Left colon (tissue), 2 donors: ENCODE data around the gene PRKAR1B. TPM values are rescaled to one million over a fixed set of nuclear protein-coding genes. Genes with fewer than 3 reads are reported as not detected.
"Not testable (repeated sequence)": the region's sequence is repeated elsewhere in the genome, so short reads cannot be mapped to it uniquely, and the experiment has no call there.

Source experiments
- ATAC-seq: fragments of 200-7000 bp; cut with Tn5 transposase; one replicate; pipeline ENCODE4 v1.9.1; 2020; ENCODE audit warnings: mild to moderate bottlenecking, moderate library complexity
- DNase-seq, 2 donors: peaks; one replicate each; pipeline ENCODE4 v3.0.0-alpha.2; 2020
- intact Hi-C, 2 donors: fragments of 100-400 bp; cut with DNase I in 1 of 2; cut with micrococcal nuclease in 1 of 2; formaldehyde crosslinking; loops; one replicate each; pipeline versions ENCODE4 v1.11.2 to v1.14.0; 2022; cut with DNase I, micrococcal nuclease
- total RNA-seq, 2 donors: library from RNA; stranded (reverse); fragmentation: NEBNext Ultra II Directional; extraction: Animal tissue kit (Norgen Biotek cat#: 25700); gene quantifications; one replicate each; pipeline ENCODE4 v1.2.1, GENCODE V29; 2021
- donor health status: DM: no; HTN: no; CAD: no.
- donor health status: DM: yes; HTN: yes; CAD: no.

The PRKAR1B gene
- total RNA-seq, 2 donors from 2014 or later: 26.5 to 31.0 TPM

DNA sequence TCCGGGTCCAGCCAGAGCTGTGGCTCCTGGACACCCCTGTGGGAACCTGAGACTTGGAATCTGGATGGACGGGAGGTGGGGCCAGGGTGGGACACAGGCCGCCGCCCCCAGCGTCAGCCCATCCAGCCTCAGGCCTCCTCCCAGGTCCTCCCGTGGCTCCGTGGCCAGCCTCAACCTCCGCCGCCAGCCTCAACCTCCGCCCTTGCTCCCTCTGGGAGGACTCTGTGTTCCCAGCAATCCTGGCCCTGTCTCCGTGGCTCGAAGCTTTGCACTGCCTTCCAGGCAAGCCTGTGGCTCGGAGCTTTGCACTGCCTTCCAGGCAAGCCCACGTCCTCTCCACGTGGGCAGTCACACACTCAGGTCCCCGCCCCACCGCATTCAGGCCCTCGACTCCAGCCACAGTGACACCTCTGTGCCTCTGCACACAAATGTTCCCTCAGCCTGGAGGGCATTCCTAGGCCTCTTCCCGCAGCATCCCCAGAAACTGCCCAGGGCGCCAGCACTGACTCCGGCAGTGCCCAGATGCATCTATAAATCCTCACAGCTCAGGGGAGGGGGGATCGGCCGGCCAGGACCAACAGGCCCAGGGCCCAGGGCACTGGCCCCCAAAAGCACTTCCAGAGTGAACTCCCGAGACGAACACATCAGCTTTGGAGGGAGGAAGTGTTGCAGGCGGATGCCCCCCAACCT is 162.8 kb downstream of the PRKAR1B start:
- no peak for DNase-seq
- intact Hi-C loops: no loop called here
- ATAC-seq: no peak

DNA sequence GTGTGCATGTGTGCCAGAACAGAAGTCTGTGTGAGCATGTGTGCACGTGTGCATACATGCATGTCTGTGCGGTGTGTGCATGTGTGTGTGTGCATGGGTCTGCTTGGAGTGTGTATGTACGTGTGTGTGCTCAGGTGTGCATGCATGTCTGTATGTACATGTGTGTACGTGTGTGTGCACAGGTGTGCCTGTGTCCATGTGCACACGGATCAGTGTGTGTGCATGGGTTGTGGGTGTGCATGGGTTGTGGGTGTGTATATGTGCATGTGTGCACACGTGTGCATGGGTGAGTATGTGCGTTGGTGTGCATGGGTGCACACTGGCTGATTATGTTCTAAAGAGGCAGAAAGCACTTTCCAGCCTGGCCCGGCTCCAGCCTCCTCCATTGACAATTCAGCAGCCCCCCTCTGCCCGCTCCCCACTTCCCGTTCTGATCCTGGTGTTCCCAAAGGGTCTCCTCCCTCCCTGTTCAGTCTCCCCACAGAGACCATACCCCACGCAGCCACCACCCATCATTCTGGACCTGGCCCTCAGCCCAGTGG is 163.4 kb downstream of the PRKAR1B start:
- ATAC-seq: no peak
- intact Hi-C loops: no loop called here

DNA sequence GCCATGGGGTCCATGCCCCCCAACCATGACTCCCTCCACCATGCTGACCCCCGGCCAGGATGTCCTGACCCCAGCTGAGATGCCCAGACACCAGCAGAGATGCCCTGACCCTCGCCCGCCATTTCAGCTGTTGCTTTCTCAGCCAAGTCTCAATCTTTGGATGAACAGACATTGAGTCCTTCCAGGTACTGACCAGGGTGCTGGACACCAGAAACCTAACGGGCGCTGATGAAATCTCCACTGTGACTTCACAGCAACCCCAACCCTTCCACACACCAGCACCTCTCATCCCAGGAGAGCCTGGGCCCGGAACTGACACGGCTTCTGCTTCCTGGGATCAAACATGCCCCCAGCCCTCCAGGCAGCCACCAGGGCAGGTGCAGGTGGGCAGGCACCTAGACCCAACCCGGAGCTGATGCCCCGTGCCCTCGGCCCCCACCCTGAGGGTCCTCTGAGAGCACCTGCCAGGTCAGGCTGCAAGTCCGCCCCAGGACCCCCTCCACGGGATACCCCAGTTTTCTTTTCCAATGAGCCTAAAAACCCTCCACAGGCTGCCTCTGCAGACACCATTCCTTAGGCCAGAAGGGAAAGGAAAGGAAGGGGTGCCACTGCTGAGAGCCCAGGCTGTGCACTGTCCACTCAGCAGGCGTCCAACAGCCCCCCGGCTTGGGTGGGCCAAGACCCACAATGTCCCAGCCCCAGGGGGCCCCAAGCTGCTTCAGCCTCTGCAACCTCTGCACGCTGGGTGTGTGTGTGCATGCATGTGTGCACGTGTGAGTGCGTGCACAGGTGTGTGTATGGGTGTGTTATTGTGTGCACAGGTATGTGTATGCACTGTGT is 164.1 kb downstream of the PRKAR1B start:
- DNase-seq (no peak), ATAC-seq (no peak)
- intact Hi-C loops: no loop called here

More for the DNA sequence above, 163.4 kb downstream of the PRKAR1B start:
- no peak for DNase-seq

DNA sequence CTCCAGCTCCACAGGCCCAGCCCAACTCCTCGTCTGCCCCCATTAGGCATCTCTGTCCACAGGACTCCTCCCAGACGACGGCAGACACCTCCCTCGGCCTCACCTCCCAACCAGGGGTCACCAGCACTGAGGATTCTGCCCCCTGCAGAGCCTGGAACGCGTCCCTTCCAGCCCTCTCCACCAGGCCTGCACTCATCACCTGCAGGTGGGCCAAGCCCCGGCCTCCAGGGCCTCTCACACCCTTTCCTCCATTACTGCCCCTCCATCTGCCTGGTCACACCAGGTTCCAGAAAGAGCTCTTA is 164.8 kb downstream of the PRKAR1B start:
- intact Hi-C loops: no loop called here
- ATAC-seq: no peak
- DNase-seq: no peak

DNA sequence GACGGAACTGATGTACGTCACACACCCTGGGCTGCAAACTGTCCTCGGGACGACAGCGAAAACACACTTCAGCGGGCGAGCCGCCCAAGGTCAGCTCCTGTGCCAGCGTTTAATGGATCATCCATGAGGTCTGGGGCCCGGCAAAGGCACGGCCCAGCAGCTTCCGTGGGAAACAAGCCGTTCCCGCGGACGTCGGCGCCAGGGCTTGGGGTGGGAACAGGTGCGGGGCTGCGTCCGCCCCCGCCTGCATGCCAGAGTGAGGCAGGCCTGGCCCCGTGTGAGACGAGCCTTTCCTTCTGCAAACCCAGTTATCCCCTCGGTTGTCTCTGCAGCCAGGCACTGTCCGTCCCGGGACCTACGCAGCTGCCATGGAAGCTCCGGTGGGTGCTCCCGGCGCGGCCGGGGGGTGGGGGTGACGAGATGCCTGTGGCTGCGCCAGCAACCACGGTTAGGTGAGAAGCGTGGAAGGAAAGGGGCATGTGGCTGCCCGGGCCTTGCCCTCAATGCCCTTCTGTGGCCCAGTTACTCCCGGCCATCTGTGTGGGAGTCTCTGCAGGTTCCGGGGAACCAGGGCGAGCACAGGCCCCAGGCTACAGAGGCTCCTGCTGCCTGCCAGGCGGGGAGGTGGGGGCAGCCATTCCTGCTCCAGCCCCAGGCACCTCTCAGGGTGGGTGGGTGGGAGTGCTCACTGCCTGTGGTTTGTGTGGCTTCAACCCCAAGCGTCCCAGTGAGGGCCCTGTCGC is 165.3 kb downstream of the PRKAR1B start:
- ATAC-seq: peak; percentile 93
- peak; percentile 64 to 66 for DNase-seq
- intact Hi-C loops: no loop called here

DNA sequence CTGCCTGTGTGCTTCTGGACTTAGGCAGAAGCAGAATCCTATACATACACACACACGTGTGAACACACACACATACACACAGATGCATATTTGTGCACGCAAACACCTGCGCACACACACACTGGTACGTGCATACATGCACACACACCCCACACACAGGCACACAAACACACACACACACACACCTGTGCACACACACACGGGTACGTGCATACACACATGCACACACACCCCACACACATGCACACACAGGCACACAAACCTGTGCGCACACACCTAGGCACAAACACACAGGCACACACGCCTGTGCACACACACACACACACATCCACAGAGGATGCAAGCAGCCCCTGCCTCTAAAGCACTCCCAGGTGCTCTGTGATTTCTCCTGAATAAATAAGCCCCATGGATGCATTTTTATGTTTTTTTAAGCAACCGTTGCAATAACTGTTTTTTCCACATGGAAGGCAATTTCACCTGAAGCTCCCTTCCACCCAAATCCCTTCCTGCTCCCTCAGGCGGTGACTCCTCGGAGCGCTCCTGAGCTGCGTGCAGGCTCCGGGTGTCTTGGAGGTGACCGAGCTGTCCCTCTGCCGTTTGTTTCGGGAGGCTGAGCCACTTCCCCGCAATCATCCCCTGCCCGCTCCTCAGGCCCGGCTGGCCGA is 166.0 kb downstream of the PRKAR1B start:
- ATAC-seq (no peak), DNase-seq (no peak)
- intact Hi-C loops: no loop called here

DNA sequence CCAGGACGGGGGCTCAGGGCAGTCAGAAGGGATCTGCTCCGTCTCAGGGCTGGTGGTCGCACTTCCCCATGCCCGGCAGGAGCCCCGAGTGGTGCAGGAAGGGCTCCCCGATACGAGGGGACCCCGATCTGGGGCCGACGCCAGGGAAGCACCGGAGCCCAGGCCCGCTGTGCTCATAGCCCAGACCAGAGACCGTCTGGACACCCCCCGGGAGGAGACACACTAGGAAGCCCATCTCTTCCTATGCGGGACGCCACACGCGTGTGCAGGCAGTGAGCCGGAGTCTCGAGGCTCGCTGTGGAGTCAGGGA is 167.7 kb downstream of the PRKAR1B start:
- ATAC-seq: no peak
- intact Hi-C loops: no loop called here
- DNase-seq: no peak

DNA sequence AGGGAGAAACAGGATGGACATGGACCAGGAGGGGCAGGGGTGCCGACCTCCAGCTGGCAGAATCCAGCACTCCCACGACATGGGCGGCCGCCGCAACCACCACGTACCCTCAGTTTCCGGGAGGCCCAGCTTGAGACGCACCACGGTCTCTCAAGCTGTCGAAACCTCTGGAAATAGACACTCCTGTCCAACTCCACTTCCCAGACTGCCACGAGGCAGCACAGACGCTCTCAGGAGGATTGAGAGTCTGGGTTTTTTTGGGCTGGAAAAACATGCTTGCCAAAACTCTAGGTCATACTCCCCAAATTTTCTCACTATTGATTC is 169.6 kb downstream of the PRKAR1B start:
- no peak for ATAC-seq
- DNase-seq: no peak
- intact Hi-C loops: no loop called here

DNA sequence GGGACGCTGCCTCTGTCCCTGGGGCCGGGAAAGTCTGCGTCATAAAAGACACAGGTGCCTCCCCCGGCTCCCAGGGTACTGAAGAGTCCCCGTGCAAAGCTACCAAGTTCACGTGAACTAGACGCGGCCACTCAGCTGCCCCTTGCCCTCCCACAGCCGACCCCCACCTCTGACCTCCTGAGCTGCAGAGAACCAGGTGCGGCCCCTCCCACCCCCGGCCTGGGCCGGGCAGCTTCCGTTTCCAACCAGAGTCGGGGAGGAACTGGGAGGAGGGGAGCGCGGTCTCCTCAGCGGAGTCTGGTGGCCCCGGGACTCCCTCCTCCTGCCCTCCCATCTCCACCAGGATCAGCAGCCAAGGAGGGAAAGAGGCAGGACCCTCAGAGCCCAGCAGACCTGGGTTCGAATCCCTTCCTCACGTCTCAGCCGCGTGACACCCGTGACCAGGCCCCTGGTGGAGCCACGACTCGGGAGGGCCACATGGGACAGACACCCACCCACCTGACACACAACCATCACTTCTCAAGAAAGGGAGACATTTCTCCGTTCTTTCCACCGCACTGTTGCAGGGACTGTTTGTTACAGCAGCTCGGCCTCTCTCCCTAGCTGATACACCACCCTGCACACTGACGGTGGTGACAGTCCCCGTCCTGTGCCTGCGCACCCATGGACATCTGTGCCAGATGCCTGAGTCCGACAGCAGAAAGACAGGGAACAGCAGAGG is 170.1 kb downstream of the PRKAR1B start:
- ATAC-seq (no peak), DNase-seq (no peak)
- intact Hi-C loops: no loop called here

DNA sequence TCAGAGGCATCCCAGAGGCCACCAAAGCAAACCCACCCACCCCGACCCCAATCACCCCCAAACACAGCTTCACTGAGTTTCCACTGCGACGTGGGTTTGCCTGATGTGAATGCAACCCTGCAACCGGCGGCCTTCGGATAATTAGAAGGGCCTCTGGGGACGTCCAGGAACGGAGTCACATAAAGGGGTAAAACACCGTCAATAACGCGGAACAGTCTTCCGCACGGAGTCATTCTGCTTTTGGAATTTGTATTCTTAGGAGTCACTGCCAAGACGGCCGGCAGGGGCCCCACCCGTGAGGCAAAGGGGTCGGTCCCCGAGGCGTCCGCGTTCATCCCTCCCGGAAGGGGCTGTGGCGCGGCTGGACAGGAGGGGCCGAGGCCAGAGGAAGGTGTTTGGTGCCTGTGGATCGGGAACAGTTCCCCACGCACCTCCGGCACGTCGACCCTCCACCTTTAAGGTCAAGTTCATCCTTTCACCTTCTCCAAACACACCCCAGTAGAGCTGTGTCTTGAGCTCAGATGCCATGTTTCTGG is 170.7 kb downstream of the PRKAR1B start:
- no peak for DNase-seq
- no peak for ATAC-seq
- intact Hi-C loops: no loop called here

DNA sequence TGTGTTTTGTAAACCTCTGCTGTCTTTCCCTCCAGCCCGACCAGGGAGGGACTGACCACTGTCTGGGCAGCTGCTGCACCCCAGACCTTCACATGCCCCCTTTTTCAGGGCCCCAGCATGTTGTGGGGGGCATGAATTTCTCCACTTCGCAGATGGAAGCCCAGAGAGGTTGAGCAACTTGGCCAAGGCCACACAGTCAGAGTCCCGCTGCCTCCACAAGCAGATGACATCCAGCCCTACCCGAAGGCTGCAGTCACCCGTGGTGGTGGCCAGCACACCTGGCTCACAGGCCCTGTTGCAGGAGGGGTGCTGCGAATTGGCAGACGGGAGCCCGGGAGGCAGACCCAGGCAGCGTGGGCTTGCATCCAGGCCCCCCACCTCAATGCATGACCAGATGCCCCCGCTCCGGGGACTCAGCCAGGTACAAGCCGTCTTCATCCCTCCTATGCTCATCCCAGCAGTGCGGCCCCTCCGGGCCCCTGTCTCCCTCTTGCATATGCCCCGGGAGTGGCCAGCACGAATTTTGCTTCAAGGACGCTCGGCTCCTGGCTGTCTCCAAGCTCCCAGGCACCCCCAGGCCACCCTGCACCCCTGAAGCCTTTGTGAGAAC is 171.4 kb downstream of the PRKAR1B start:
- ATAC-seq (no peak), DNase-seq (no peak)
- intact Hi-C loops: no loop called here

DNA sequence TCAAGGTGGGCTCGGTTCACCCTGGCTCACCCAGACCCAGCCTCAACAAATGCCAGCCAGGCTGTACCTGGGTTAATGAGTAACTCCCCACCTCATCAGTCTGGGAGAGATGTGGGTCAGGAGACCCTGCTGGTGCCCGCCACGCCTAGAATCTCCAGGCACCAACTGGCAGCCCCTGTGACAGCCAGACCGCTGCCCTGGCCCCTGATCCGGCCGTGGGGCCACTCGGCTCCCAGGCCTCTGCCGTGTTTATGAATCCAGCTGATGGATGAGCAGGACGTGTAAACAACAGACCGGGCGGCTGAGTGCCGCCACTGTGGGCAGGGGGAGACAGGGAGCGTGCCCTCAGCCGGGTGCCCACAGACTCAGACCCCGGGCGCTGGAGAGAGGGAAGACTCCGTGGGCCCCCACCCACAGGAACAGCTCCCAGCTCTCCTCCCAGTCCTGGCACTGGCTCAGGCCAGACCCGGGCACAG is 173.4 kb downstream of the PRKAR1B start:
- ATAC-seq (peak; percentile 42), DNase-seq (no peak)

DNA sequence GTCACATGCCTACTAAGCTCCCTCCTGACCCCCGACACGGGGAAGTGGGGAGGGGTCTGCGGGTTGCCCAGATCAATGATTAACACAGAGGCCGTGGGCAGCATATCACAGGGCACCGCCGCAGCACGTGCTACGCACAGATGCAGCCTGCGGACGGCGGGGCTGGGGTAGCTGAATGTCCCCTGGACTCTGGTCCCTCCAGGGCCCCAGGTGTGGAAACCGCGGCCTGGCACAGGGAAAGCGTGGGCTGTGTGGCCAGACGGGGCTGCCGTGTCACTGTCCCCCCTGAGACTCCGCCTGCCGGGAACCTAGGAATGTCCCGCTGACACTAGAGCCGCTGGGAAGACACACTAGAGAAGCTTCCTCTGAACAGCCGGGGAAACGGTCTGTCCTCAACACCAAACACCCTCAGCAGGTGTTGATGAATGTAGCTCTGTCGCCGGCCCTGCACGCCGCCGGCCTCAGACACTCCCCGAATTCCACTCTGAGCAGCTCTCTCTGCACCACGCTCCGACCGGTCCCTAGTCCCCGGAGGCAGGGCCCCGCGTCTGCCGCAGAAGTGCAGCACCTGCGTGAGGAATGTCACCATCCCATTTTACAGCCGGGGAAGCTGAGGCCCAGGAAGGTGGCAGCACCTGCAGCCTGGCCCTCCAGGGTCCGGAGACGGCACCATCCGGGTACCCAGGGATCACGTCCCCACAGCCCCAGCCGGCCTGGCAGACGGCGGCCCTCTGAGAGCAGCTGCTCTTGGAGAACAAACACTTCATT is 174.0 kb downstream of the PRKAR1B start:
- ATAC-seq: peak; percentile 66
- DNase-seq: no peak
- intact Hi-C loops: no loop called here

More for the DNA sequence above, 173.4 kb downstream of the PRKAR1B start:
- intact Hi-C loops: no loop called here

DNA sequence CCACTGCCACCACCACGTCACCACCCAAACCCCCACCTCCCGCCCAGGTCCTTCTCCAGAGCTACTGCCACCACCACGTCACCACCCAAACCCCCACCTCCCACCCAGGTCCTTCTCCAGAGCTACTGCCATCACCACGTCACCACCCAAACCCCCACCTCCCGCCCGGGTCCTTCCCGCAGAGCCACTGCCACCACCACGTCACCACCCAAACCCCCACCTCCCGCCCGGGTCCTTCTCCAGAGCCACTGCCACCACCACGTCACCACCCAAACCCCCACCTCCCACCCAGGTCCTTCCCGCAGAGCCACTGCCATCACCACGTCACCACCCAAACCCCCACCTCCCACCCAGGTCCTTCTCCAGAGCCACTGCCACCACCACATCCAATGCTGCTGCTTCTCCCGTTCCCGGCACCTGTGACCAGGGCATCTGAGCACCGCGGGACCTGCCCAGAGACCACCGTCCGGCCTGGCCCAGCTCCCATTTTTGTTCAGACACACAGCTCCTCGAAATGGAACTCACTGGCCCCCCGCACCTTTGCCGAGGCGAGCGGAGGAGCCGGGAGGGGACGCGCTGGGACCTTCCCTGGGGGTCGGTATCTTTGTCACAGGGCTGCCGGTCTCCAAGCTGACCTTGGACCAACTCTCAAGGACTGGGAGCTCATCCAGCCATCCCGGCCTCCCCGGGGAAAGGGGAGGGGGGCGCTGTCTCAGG is 174.8 kb downstream of the PRKAR1B start:
- intact Hi-C loops, ATAC-seq, DNase-seq: not testable (repeated sequence)

DNA sequence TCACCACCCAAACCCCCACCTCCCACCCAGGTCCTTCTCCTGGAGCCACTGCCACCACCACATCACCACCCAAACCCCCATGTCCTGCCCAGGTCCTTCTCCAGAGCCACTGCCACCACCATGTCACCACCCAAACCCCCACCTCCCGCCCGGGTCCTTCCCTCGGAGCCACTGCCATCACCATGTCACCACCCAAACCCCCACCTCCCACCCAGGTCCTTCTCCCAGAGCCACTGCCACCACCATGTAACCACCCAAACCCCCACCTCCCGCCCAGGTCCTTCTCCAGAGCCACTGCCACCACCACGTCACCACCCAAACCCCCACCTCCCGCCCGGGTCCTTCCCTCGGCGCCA is 175.5 kb downstream of the PRKAR1B start:
- ATAC-seq, intact Hi-C loops, DNase-seq: not testable (repeated sequence)

DNA sequence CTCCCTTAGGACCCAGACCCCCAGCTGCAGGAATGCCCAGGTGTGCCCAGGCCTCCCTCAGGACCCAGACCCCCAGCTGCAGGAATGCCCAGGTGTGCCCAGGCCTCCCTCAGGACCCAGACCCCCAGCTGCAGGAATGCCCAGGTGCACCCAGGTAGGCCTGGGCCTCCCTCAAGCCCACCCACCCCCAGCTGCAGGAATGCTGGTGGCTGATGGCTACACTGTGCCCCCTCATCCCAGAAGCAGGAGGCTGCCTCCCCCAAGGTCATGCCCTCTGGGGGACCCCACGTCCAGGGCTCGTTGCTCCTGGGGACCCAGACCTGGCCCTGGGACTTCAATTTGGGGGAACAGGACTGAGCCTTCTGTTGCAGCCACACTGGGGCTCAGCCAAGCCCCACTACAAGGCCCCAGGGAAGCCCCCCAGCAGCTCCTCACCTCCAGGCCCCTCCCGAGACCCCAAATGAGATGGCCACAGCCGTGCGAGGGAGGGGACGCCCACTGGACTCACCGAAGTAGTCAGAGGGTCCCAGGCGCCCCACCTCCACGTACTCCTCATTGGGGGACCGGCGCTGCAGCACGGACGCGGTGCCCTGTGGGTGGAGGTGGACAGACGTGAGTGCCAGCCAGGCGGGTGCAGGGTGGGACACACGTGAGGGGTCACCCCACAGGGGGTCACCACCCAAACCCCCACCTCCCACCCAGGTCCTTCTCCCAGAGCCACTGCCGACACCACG is 176.0 kb downstream of the PRKAR1B start:
- DNase-seq: no peak
- ATAC-seq: no peak
- intact Hi-C loops: no loop called here
